Superior temporal gyrus (tissue), 1 donor: ENCODE measurements around the gene VPS25.
"Not testable (repeated sequence)": the region's sequence is repeated elsewhere in the genome, so short reads cannot be mapped to it uniquely, and the experiment has no call there.

ENCODE experiments used
- DNase-seq: peaks from one replicate; pipeline ENCODE4 v3.0.0-alpha.2; 2016; ENCODE audit errors: extremely low spot score

The VPS25 gene

GRCh38 chr17:42768006-42768405 is 5.2 kb upstream of the VPS25 start:
- not testable (repeated sequence) for DNase-seq

- not testable (repeated sequence) for DNase-seq
Measured at GRCh38 chr17:42769964-42770363, 3.3 kb upstream of the VPS25 start.

GRCh38 chr17:42772945-42773289 is 332 bp upstream of the VPS25 start:
- no peak for DNase-seq

GRCh38 chr17:42774066-42774745 is 957 bp downstream of the VPS25 start:
- no peak for DNase-seq

- no peak for DNase-seq
Measured at GRCh38 chr17:42775534-42776098, 2.4 kb downstream of the VPS25 start.

- no peak for DNase-seq
Measured at GRCh38 chr17:42778570-42778969, 5.3 kb downstream of the VPS25 start.

DNA sequence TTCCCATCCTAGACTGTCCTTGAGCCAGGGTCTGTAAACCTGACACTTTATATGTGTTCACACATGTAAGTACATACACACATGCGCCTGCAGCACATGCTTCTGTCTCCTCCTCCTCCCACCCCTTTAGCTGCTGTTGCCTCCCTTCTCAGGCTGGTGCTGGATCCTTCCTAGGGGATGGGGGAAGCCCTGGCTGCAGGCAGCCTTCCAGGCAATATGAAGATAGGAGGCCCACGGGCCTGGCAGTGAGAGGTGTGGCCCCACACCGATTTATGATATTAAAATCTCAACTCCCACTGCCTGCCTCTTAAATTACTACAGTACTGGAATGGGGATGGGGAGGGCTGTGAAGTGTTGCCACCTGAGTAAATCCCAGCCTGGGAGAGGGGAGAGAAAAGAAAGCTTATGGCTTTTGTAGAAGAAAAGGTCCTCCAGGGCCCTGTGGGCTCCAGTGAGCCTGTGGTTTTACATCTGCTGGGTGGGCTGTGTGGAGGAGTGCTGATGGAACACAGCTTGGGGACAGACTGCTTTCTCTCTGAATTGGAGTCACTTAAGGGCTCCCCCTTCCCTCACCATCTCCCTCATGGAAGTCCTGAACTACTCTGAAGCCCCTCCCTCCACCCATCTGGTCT is 6.2 kb downstream of the VPS25 start:
- no peak for DNase-seq

DNA sequence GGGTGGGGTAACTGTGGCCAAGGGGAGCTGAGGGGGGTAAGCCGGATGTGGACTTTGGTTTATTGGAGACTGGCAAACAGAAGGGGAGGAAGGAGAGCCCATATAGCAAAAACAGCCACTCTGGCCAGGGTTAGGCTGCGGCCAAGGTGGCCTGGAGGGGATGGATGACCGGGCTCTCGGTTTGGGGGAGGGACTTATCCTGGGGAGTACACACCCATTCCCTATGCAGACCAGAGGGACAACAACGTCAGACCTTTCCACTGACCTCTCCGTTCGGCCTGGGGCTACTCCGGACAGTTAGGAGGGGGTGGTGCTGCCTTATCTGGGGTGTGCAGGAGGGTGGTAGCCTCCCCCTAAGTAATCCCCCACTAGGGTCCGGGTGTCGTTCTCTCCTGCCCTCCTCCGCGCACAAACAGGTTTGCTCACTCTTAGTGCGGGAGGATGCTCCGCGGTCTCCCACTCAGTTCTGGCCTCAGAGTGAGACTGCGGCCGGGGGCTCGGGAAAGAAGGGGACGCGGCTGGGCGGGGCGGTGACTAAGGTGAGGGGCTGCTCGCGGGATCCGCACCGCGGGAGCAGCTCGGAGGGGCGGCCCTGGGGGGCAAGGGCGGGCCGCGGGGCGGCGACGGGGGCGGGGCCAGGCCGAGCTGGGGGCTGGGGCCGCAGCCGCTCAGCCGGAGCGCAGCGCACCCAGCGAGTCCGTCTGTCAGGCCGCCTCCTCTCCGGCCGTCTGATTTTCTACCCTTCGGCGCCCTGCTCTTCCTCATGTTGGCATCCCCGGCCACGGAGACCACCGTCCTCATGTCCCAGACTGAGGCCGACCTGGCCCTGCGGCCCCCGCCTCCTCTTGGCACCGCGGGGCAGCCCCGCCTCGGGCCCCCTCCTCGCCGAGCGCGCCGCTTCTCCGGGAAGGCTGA is 6.9 kb downstream of the VPS25 start, which contains the start of gene WNK4:
TSS of gene WNK4 (plus strand) at position 675 of the 915 bp plus-strand sequence. CDS start at position 764, 89 bp downstream.
- DNase-seq: no peak

DNA sequence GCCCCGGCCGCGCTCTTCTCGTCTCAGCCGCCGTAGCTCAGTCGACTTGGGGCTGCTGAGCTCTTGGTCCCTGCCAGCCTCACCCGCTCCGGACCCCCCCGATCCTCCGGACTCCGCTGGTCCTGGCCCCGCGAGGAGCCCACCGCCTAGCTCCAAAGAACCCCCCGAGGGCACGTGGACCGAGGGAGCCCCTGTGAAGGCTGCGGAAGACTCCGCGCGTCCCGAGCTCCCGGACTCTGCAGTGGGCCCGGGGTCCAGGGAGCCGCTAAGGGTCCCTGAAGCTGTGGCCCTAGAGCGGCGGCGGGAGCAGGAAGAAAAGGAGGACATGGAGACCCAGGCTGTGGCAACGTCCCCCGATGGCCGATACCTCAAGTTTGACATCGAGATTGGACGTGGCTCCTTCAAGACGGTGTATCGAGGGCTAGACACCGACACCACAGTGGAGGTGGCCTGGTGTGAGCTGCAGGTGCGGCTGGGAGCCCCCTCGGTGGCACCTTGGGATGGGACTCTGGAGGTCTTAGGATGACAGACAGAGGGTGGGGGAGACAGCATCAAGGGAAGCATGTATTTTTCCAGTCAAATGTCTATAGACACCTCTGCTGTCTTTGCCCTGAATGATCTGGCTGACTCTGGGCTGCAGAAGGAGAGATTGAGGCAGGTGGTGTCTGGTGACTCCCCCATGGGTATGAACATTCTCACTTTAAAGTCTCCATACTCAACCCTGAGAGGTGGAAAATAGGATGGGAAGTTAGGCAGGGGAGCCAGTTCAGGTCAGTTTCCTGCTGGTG is 7.8 kb downstream of the VPS25 start:
- no peak for DNase-seq

DNA sequence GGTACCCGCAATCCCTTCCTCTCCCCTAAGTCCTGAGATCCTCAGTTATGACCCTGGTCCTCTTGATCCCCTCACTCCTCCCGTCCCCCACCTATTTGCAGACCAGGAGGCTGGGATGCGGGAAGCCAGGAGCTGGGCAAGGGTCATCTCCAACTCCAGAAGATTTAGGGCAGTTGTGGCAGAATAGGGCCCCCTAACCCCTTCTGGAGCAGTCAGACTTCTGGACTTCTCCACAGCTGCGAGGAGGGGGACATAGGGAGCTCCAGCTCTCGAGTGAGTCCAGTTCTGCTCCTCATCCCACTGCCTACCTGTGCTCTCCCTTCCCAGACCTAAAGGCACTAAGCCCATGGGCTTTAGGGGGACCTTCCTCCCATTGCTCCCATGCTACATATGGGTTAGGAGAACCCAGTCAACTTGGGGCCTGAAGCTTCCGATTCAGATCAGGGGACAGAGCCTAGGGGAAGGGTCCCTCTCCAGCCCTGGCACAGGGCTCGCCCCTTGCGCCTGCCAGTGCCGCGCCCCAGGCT is 8.5 kb downstream of the VPS25 start:
- DNase-seq: no peak

GRCh38 chr17:42782166-42783061 is 9.2 kb downstream of the VPS25 start:
- DNase-seq: no peak

GRCh38 chr17:42783062-42783790 is 10.0 kb downstream of the VPS25 start:
- DNase-seq: no peak

- no peak for DNase-seq
Measured at GRCh38 chr17:42783791-42784138, 10.5 kb downstream of the VPS25 start.

- DNase-seq: no peak
Measured at GRCh38 chr17:42784409-42784808, 11.2 kb downstream of the VPS25 start.

DNA sequence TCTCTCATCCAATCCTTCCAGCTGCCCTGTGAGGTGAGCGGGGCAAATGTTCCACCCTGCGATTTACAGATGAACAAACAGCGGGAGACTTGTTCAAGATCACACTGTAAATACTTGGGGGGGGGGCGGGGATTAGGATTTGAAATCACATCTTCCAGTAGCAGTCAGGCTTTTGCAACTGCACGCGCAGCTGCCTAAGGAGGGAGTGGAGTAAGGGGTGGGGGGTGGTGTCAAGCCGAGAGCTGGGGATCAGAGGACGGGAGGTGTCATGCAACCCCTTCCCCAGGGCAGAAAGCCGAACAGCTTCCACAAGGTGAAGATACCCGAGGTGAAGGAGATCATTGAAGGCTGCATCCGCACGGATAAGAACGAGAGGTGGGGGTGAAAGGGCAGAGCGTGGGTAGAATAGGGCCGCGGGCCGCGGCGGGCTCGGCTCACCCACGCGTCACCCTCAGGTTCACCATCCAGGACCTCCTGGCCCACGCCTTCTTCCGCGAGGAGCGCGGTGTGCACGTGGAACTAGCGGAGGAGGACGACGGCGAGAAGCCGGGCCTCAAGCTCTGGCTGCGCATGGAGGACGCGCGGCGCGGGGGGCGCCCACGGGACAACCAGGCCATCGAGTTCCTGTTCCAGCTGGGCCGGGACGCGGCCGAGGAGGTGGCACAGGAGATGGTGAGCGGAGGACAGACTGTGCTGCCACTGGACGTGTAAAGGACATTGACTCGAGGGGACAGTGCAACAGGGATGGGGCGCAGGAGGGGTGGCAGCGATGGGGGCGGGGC is 11.8 kb downstream of the VPS25 start:
- DNase-seq: no peak

- DNase-seq: no peak
Measured at GRCh38 chr17:42787266-42787665, 14.0 kb downstream of the VPS25 start.

- no peak for DNase-seq
Measured at GRCh38 chr17:42791948-42792347, 18.7 kb downstream of the VPS25 start.

DNA sequence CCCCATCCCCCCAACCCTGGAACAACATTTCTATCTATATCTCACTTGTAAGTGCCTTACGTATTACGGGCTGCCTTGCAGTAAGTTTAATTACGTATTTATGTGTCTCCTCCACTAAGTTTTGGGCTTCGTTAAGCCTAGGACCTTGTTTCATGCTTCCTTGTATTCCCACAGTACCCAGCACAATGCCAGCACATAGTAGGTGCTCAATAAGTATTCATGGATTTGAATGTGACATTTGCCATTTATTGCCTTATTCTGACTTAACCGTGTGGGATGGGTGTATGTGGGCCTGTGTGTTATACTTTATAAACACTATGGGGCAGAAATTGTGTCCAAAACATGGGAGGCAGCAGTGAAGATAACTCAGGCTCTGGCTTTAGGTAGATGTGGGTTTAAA is 19.3 kb downstream of the VPS25 start:
- DNase-seq: no peak

- no peak for DNase-seq
Measured at GRCh38 chr17:42795061-42795460, 21.8 kb downstream of the VPS25 start.
